Globus pallidus (tissue), 1 donor: ENCODE measurements around the gene CRIP2.

Experiments used
- DNase-seq: peaks from one replicate; pipeline ENCODE4 v3.0.0-alpha.2; 2015; ENCODE audit warnings: low spot score

The CRIP2 gene

DNA sequence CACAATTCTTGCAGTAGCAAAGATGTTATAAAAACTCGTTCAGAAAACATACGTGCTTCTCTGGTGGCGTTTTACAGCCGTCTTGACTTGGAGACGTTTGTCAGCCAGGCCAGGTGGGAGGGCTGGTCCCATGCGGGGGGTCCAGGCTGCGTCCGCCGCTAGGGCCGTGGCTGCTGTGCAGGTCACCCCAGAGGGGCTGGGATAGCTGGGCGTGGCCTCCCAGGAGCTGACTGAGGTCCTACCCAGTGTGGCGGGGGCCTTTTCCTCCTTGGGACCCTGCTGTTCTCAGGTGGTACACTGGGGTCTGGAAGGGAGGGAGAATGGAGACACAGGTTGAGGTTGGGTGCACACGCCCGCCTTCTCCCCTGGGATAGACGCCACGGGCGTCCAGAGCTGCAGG lies 29.8 kb upstream of the CRIP2 start:
- no peak for DNase-seq

DNA sequence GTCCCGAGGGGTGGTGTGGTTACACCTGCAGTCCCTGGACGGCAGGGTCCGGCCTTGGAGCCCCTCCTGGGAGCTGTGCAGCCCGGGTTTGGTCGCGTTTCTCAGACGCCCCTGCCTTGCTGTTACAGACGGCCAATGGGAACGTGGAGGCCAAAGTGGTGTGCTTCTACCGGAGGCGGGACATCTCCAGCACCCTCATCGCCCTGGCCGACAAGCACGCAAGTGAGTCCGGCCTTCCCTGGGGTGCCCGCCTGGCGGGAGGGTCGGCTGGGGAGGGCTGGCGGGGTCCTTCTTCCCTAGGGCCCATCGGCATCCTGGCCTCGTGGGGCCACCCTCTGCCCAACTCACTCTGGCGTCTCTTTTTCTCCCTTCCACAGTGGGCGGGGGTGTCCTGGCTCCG lies 29.3 kb upstream of the CRIP2 start:
- no peak for DNase-seq

DNA sequence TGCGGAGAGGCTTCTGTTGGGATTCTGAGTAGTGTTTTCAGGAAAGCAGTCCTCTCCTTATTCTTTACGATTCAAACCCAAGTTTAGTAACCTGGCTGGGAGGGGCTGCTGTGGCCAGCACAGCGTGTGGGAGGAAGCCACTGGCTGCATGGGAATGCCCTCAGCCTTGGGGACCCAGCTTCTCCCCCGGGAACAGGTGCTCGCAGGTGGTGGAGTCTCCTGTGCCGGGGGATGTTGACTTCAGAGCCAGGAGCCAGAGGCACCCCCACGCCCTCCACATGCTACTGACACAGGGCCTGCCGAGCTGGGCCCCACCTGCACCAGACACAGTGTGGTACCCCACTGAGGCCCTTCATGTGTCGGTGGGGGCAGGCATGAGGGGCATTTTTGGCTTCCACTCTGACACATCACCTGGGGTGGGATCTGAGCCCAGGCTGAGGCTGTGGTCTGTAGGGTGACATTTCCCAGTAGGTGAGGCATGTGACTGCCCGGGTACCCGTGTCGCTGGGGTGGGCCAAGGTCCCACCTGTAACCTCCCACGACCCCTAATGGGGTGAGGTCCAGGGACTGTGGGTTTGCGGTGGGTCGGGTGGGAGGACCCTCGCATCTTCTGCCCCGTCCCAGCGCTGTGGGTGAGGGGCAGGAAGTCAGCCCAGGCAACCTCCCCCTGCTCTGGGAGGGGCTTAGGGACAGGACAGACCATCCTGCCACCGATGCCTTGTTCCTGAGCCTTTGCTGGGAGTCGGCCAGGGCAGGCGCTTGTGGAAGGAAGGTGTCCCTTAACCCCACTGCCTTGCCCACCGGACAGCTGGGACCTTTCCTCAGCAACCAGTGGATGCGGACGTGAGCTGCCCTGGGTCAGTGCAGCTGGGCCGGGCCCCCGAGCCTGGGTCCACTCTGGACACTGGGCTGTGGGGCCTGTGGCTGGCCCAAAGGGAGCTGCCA lies 28.4 kb upstream of the CRIP2 start:
- DNase-seq = no peak

DNA sequence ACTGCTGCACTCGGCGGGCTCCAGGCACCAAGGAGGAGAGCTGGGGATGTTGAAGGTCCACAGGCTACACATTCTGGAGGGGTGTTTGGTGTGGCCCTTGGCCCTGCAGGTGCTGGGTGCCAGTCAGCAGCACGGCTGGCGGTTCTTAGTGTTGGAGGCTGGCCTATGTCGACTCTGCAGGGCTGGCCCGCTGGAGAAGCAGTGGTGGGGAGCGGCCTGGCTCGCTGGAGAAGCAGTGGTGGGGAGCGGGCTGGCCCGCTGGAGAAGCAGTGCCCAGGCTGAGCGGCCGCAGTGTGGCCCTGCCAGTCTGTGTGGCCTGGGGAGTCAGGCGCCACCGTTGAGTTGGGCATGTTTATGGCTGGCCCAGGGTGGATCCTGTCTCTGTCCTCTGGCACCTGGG lies 27.6 kb upstream of the CRIP2 start:
- no peak for DNase-seq

DNA sequence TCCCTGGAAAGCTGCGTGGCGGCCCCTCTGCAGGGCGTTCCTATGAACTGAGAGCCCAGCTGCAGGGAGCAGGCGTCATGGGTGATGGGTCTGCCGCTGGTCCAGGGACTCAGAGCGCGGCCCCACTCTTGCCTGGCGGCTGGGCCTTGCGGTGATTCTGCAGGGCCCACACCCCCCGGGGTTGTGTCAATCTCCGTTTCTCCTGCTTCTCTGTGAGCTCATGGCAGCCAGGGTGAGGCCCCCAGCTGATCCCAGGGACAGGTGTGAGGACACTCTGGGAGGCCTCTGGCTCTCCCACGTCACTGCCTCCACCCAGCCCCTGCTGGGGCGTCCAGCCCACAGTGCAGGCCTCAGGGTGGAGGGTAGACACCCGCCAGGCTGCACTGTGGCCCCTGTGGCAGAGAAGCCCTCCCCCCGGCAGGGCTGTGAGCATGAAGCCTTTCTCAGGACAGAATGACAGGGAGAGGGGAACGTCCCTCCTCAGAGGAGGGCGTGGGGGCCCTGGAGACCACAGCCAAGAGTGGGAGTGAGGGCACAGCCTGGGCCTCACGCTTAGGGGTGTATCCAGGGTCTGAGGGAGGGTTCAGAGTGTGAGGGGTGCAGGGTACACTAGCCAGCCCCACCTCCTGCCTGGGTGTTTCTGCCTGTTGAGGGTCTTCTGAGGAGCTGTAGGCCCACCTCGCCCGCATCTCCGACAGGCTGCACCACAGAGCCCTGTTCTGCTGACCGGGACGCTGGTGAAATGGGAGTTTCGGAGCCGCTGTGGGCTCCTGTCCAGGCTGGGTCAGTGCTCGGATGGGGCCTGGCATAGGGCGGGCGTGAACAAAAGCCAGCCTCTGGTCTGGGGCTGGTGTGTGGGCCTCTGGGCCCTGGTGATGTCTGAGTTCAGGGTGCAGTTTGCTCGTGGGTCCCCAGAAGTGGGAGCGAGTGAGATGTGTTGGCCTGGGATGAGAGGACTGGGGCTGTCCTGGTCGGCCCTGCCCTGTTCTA lies 26.7 kb upstream of the CRIP2 start:
- no peak for DNase-seq

GRCh38 chr14:105448706-105449111 lies 25.9 kb upstream of the CRIP2 start:
- peak; percentile 69 for DNase-seq

GRCh38 chr14:105449276-105450122 lies 25.1 kb upstream of the CRIP2 start:
- no peak for DNase-seq

DNA sequence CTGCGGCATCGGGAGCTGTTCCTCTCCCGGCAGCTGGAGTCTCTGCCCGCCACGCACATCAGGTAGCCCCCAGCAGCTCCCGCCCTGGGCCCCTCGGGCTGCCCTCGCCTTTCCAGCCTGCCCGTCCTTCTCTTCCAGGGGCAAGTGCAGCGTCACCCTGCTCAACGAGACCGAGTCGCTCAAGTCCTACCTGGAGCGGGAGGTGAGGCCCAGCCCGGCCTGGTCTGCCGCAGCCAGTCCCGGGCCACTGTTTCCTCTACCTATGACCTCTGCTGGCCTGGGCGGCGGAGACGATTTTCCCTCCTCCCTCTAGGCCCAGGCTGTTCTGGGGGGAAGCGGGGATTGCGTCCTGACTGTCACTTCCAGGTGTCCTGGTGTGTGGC lies 24.5 kb upstream of the CRIP2 start:
- DNase-seq = no peak

GRCh38 chr14:105450864-105451720 lies 23.5 kb upstream of the CRIP2 start:
- no peak for DNase-seq

GRCh38 chr14:105452963-105453362 lies 21.7 kb upstream of the CRIP2 start:
- no peak for DNase-seq

GRCh38 chr14:105453847-105454246 lies 20.8 kb upstream of the CRIP2 start:
- DNase-seq = no peak

DNA sequence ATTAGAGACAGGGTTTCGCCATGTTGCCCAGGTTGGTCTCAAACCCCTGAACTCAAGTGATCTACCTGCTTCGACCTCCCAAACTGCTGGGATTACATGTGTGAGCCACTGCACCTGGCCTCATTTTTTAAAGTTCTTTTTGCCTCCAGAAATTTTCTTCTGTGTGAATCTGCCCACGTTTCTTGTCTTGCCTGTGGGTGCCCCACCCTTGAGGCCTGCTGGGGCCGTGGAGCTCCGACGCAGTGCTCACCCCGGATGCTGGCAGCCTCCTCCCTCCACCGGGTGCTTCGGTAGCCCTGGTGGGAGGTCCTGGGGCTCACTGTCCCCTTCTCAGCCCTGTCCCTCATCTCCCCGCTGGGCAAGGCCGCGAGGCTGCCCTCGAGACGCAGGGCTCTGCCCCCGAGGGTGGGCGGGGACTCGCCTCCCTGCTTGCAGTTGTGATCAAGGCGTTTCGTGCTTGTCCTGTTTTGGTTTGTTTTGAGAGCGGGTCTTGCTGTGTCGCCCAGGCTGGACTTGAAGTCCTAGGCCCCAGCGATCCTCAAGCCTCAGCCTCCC lies 19.5 kb upstream of the CRIP2 start:
- no peak for DNase-seq

DNA sequence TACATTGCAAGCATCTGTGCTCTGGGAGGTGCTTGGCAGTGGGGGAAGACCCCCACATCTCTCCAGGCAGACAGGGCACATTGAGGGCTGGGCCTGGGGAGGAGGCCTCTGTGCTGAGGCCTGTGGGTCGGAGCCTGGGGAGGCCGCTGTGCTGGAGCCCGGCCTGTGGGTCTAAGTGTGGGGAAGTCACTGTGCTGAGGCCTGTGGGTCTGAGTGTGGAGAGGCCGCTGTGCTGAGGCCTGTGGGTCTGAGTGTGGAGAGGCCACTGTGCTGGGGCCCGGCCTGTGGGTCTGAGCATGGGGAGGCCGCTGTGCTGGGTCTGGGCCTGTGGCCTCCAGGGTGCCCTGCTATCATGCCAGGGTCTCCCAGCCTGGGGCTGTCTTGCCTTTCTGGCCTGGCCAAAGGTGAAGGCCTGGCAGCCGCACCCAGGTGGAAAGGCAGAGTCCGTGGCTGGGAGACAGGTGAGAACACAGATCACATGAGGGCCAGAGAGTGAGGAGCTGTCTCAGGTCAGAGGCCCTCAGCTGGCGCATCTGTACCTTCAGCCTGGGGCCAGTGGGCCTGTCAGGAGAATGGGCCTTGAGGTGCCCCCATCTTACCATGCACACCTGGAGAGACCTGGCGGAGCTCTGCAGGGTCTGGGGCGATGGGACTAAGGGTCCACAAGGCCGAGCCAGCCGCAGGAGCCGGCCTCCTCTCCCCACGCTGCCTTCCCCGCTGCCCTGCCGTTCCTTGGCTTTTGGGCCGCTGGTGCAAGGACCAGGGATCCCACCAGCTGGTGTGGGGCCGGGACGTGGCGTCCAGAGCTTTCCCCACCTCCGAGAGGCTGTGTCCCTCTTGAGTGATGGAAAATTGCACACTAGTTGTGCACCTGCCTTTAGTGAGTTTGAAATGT lies 18.6 kb upstream of the CRIP2 start:
- DNase-seq = no peak

DNA sequence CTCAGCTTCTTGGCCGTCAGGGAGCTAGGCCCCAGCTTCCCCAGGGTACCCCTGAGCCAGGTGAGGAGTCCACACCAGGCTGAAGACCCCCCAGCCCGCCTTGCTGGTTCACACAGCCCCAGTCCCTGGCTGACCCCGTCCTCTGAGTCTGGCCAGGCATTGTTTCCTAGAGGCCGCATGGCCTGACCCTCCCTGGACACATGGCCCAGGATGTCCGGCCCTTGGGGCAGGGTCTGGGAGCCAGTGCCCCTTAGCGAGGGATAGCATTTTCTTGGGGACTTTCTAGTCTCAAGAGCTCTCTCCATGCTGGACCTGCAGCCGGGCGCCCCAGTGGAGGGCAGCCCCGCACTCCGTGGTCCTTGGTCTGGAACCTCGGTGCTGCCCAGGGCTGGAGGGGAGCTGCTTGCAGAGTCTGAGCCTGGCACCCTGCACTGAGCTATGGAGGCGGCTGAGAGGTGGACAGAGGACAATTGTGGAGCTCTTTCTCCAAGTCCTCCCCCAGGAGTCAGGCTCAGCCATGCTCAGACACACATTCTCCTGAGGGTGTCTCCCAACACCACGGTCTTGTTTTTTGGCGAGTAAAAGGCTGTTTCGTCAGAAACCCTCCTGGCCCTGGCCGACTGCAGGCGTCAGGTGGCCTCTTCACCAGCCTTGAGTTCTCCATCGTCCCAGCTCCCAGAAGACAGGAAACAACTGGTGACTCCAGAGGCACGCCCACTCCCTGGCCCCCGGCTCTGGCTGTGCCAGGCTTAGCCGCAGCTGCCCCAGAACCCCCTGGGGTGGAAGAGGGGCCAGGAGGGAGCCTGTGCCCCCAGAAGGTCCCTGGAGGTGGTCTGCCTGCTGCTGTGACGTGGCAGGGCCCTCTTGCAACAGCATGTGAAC lies 17.6 kb upstream of the CRIP2 start:
- no peak for DNase-seq

GRCh38 chr14:105458010-105458409 lies 16.6 kb upstream of the CRIP2 start:
- no peak for DNase-seq

DNA sequence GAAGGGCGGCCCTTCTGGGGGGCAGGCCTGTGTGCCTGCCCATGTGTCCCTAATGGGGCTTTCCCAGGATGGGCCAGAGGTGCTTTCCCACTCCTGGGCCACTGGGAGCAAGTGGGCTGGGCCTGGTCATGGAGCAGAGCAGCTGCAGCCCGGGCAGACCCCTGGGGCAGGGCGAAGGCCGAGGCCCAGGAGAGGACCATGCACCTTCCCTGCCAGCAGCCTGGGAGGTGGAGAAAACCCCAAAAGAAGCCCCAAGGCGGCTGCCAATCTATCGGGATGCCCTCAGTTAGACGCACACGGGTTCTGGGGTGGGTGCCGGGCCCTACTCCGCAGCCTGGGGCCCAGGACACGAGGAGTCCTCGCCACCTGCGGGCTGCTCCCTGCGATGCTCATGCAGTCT lies 16.1 kb upstream of the CRIP2 start:
- no peak for DNase-seq

DNA sequence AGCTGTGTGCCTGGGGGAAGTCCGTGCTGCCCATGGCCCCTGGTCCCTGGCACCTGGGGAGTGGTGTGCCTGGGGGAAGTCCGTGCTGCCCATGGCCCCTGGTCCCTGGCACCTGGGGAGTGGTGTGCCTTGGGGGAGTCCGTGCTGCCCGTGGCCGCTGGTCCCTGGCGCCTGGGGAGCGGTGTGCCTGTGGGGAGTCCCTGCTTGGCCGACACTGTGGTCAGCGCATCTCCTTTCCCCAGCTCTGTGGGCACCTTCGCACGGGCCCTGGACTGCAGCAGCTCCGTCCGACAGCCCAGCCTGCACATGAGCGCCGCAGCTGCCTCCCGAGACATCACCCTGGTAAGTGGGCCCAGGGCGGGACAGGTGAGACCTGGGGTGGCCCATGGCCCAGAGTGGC lies 14.5 kb upstream of the CRIP2 start:
- no peak for DNase-seq

DNA sequence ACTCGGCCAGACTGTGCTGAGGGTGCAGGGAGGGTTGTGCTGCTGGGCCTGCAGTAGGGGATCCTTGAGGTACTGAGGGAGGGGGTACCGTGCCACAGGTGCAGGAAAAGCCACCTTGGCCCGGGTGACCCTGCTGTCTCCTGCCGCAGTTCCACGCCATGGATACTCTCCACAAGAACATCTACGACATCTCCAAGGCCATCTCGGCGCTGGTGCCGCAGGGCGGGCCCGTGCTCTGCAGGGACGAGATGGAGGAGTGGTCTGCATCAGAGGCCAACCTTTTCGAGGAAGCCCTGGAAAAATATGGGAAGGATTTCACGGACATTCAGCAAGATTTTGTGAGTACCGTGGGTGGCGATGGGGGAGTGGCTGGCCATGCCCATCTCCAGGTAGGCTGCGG lies 14.0 kb upstream of the CRIP2 start:
- no peak for DNase-seq

DNA sequence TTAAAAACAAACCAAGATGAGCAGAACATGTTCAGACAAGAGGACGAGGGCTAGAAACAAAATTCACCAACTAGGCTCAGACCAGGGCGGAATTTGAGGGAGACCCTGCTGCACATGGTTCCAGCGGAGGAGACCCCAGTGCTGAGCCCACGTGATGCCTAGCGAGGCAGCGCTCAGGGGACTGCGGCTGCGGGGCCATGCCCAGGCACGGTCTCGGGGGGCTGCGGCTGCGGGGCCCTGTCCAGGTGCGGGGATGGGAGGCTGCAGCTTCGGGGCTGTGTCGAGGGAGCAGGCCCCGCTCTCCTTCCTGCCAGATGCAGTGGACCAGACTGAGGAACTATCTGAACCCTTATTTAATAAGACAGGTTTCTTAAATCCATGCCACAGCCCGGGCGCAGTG lies 12.7 kb upstream of the CRIP2 start:
- no peak for DNase-seq
